Parathyroid adenoma (tissue), 2 donors: Measurements from ENCODE around the gene FNBP1.

Experiments used
- H2AFZ ChIP-seq: fragments of 300-600 bp; sonication (generic); one replicate; pipeline ENCODE4 v1.7.0; 2017; ENCODE audit warnings: antibody characterized with exemption, mild to moderate bottlenecking
- H3K27ac ChIP-seq: fragments of 300-600 bp; sonication (generic); one replicate; pipeline ENCODE4 v1.7.0; 2017
- H3K27me3 ChIP-seq: fragments of 300-600 bp; sonication (generic); one replicate; pipeline ENCODE4 v1.7.0; 2017; ENCODE audit warnings: low read length; ENCODE audit not compliant: control insufficient read depth, insufficient read depth
- H3K36me3 ChIP-seq: fragments of 300-600 bp; sonication (generic); one replicate; pipeline ENCODE4 v1.7.0; 2017; ENCODE audit warnings: low read length; ENCODE audit not compliant: control insufficient read depth, insufficient read depth
- H3K4me1 ChIP-seq: fragments of 300-600 bp; sonication (generic); one replicate; pipeline ENCODE4 v1.7.0; 2017; ENCODE audit warnings: control low read depth
- H3K4me2 ChIP-seq: fragments of 300-600 bp; sonication (generic); one replicate; pipeline ENCODE4 v1.7.0; 2017; ENCODE audit warnings: low read length
- H3K4me3 ChIP-seq: fragments of 300-600 bp; sonication (generic); one replicate; pipeline ENCODE4 v1.7.0; 2017; ENCODE audit warnings: low read depth, low read length
- H3K79me2 ChIP-seq: fragments of 300-600 bp; sonication (generic); one replicate; pipeline ENCODE4 v1.7.0; 2017; ENCODE audit warnings: control low read depth
- H3K9ac ChIP-seq: fragments of 300-600 bp; sonication (generic); one replicate; pipeline ENCODE4 v1.7.0; 2017; ENCODE audit warnings: mild to moderate bottlenecking
- H3K9me3 ChIP-seq: fragments of 300-600 bp; sonication (generic); one replicate; pipeline ENCODE4 v1.7.0; 2017; ENCODE audit warnings: low read length; ENCODE audit not compliant: control insufficient read depth
- CTCF ChIP-seq: fragments of 300-600 bp; sonication (generic); IDR thresholded peaks from one replicate; pipeline ENCODE4 v1.7.0; 2017; ENCODE audit warnings: antibody characterized with exemption, mild to moderate bottlenecking
- donor health status: primary hyperparathyroidism.

The FNBP1 gene

GRCh38 chr9:129921905-129922304 lies 121.1 kb downstream of the FNBP1 start:
- Histone ChIP-seq H3K9ac (no peak overlapping the region), H3K4me3 (no peak overlapping the region), H3K79me2 (no peaks in the 10 kb centered on the region), H3K4me1 (no peaks in the 10 kb centered on the region), H3K27ac (no peak overlapping the region), H3K9me3 (no peaks in the 10 kb centered on the region), H2AFZ (no peak overlapping the region), H3K27me3 (no peaks in the 10 kb centered on the region), H3K4me2 (no peak overlapping the region), H3K36me3 (no peaks in the 10 kb centered on the region)
- TF ChIP-seq CTCF, result no peak

GRCh38 chr9:129919841-129920240 lies 123.1 kb downstream of the FNBP1 start:
- Histone ChIP-seq H3K4me3 (no peak overlapping the region), H3K9ac (no peak overlapping the region), H3K4me1 (no peaks in the 10 kb centered on the region), H3K9me3 (no peaks in the 10 kb centered on the region), H3K36me3 (no peaks in the 10 kb centered on the region), H3K27me3 (no peaks in the 10 kb centered on the region), H3K4me2 (no peak overlapping the region), H3K27ac (no peak overlapping the region), H3K79me2 (no peaks in the 10 kb centered on the region), H2AFZ (no peak overlapping the region)
- no peak for TF ChIP-seq CTCF

- no peaks in the 10 kb centered on the region for H3K36me3 ChIP-seq
- no peak overlapping the region for H2AFZ ChIP-seq
- no peaks in the 10 kb centered on the region for H3K9me3 ChIP-seq
- H3K9ac ChIP-seq, result no peak overlapping the region
- no peak overlapping the region for H3K4me3 ChIP-seq
- no peak overlapping the region for H3K27ac ChIP-seq
- no peak overlapping the region for H3K4me2 ChIP-seq
- no peaks in the 10 kb centered on the region for H3K4me1 ChIP-seq
- H3K79me2 ChIP-seq, result no peaks in the 10 kb centered on the region
- no peaks in the 10 kb centered on the region for H3K27me3 ChIP-seq
- no peak for TF ChIP-seq CTCF
Measured at GRCh38 chr9:129919277-129919676, 123.7 kb downstream of the FNBP1 start.

- H3K27ac ChIP-seq, result no peak overlapping the region
- no peak overlapping the region for H3K4me2 ChIP-seq
- H3K79me2 ChIP-seq, result no peaks in the 10 kb centered on the region
- H2AFZ ChIP-seq, result no peak overlapping the region
- H3K9ac ChIP-seq, result no peak overlapping the region
- H3K9me3 ChIP-seq, result no peaks in the 10 kb centered on the region
- H3K4me3 ChIP-seq, result no peak overlapping the region
- H3K27me3 ChIP-seq, result no peaks in the 10 kb centered on the region
- no peaks in the 10 kb centered on the region for H3K36me3 ChIP-seq
- H3K4me1 ChIP-seq, result no peaks in the 10 kb centered on the region
- no peak for TF ChIP-seq CTCF
Measured at GRCh38 chr9:129918296-129918950, 124.6 kb downstream of the FNBP1 start.

- H3K4me3 ChIP-seq, result no peak overlapping the region
- no peak overlapping the region for H2AFZ ChIP-seq
- no peaks in the 10 kb centered on the region for H3K79me2 ChIP-seq
- no peak overlapping the region for H3K27ac ChIP-seq
- no peaks in the 10 kb centered on the region for H3K27me3 ChIP-seq
- no peak overlapping the region for H3K4me2 ChIP-seq
- no peaks in the 10 kb centered on the region for H3K4me1 ChIP-seq
- no peak overlapping the region for H3K9ac ChIP-seq
- H3K9me3 ChIP-seq, result no peaks in the 10 kb centered on the region
- no peaks in the 10 kb centered on the region for H3K36me3 ChIP-seq
- no peak for TF ChIP-seq CTCF
Measured at GRCh38 chr9:129916707-129917106, 126.3 kb downstream of the FNBP1 start.
